GM21619 (cell line): Measurements from ENCODE around the gene GM2A.

ENCODE experiments used
- ATAC-seq: cut with Tn5 transposase; IDR thresholded peaks from one replicate; pipeline ENCODE4 v1.9.1; 2021; ENCODE audit not compliant: unreplicated experiment

The GM2A gene

GRCh38 chr5:151252762-151253604 is at the start of gene GM2A:
GM2A (plus strand) TSS chr5:151253185; CDS start chr5:151253217, 32 bp downstream.
- peak; percentile 79 for ATAC-seq

- ATAC-seq, result no peak
These were observed 48.9 kb upstream of the GM2A start for GRCh38 chr5:151204051-151204450.

GRCh38 chr5:151205411-151205810 is 47.6 kb upstream of the GM2A start:
- ATAC-seq, result no peak

- ATAC-seq, result no peak
These were observed 44.5 kb upstream of the GM2A start for GRCh38 chr5:151208481-151208914.

- ATAC-seq, result no peak
These were observed 40.6 kb upstream of the GM2A start for GRCh38 chr5:151212406-151212798.

- peak; percentile 77 for ATAC-seq
These were observed 39.0 kb upstream of the GM2A start for GRCh38 chr5:151213803-151214613.

- peak; percentile 55 for ATAC-seq
These were observed 38.1 kb upstream of the GM2A start for GRCh38 chr5:151214614-151215545.

- no peak for ATAC-seq
These were observed 37.5 kb upstream of the GM2A start for GRCh38 chr5:151215546-151215880.

GRCh38 chr5:151216781-151217180 is 36.2 kb upstream of the GM2A start:
- ATAC-seq, result no peak

GRCh38 chr5:151218177-151218576 is 34.8 kb upstream of the GM2A start:
- no peak for ATAC-seq

GRCh38 chr5:151219138-151219537 is 33.8 kb upstream of the GM2A start:
- ATAC-seq, result no peak

- no peak for ATAC-seq
These were observed 33.2 kb upstream of the GM2A start for GRCh38 chr5:151219789-151220188.

GRCh38 chr5:151221574-151221973 is 31.4 kb upstream of the GM2A start:
- ATAC-seq, result no peak

- no peak for ATAC-seq
These were observed 30.8 kb upstream of the GM2A start for GRCh38 chr5:151222054-151222789.

GRCh38 chr5:151222790-151223446 is 30.1 kb upstream of the GM2A start:
- peak; percentile 62 for ATAC-seq

- ATAC-seq, result peak; percentile 65
These were observed 29.3 kb upstream of the GM2A start, which contains the start of gene CCDC69 for GRCh38 chr5:151223447-151224264. CCDC69 (minus strand) TSS chr5:151224092; CDS start chr5:151223970, 122 bp downstream.

- ATAC-seq, result no peak
These were observed 28.6 kb upstream of the GM2A start for GRCh38 chr5:151224372-151224771.

- no peak for ATAC-seq
These were observed 27.9 kb upstream of the GM2A start for GRCh38 chr5:151225071-151225470.

- ATAC-seq, result no peak
These were observed 27.5 kb upstream of the GM2A start for GRCh38 chr5:151225475-151225874.
